SKM-1 treated with dmso at 0.1 percent for 144 hours (cell line): ENCODE results near the gene RAB9A.
"Not testable (repeated sequence)": the region's sequence is repeated elsewhere in the genome, so short reads cannot be mapped to it uniquely, and the experiment has no call there.

Source experiments
- DNase-seq: peaks from one replicate; lab custom pipeline; 2025; ENCODE audit not compliant: unreplicated experiment; lab: John Stamatoyannopoulos, UW

RAB9A gene, protein sequence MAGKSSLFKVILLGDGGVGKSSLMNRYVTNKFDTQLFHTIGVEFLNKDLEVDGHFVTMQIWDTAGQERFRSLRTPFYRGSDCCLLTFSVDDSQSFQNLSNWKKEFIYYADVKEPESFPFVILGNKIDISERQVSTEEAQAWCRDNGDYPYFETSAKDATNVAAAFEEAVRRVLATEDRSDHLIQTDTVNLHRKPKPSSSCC

GRCh38 chrX:13688958-13689740 lies at the start of gene RAB9A:
Gene RAB9A, plus strand, starts transcription at chrX:13689128. Its CDS starts 19,619 bp downstream, at chrX:13708747.
- peak; percentile 25 for DNase-seq

- DNase-seq: not testable (repeated sequence)
These were observed 47.2 kb upstream of the RAB9A start for GRCh38 chrX:13641684-13642083.

- DNase-seq: no peak
These were observed 43.3 kb upstream of the RAB9A start for GRCh38 chrX:13645464-13646153.

GRCh38 chrX:13646154-13646549 lies 42.8 kb upstream of the RAB9A start:
- DNase-seq: peak; percentile 5

GRCh38 chrX:13647709-13648212 lies 41.2 kb upstream of the RAB9A start:
- DNase-seq: no peak

DNA sequence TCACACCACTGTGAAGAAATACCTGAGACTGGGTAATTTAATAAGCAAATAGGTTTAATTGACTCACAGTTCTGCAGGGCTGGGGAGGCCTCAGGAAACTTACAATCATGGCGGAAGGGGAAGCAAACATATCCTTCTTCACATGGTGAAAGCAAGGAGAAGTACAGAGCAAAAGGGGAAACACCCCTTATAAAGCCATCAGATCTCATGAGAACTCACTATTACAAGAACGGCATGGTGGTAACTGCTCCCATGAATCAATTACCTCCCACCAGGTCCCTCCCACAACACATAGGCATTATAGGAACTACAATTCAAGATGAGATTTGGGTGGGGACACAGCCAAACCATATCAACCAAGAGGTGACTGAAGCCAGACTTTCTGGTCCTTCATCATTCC lies 40.6 kb upstream of the RAB9A start:
- not testable (repeated sequence) for DNase-seq

DNA sequence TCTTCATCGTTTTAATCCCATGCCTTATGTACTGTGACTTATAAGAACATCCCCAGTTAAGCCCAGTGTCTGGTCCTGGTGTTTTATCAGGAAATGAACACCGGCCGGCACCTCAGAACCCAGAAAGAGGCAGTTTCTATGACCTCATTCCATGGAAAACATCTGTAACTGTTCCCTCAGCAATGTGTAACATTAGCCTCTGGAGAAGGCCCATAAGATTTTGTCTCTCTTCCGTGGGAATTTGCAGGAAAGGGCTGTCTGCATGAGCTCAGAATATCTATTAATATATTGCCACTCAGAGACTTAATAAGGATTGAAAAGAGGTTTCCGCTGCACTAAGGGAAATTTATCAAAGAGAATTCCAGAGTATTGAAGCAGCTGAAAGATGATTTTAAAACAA lies 39.1 kb upstream of the RAB9A start:
- no peak for DNase-seq

DNA sequence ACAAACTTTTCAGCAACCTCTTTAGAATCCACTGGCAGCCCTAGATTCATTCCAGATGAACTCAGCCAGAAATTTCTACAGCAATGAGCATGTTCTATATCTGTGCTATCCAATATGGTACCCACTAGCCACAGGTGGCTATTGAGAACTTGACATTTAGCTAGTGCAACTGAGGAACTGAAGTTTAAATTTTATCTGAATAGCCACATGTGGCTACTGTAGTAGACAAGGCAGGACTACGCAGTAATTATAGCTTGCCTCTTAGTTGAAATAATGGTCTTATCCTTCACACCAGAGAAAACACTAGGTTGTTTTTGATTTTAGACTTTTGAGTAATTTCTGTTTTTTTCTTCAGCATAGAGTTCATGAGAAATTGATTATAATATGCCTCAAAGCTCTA lies 38.6 kb upstream of the RAB9A start:
- DNase-seq: no peak

GRCh38 chrX:13651150-13651549 lies 37.8 kb upstream of the RAB9A start:
- DNase-seq: no peak

DNA sequence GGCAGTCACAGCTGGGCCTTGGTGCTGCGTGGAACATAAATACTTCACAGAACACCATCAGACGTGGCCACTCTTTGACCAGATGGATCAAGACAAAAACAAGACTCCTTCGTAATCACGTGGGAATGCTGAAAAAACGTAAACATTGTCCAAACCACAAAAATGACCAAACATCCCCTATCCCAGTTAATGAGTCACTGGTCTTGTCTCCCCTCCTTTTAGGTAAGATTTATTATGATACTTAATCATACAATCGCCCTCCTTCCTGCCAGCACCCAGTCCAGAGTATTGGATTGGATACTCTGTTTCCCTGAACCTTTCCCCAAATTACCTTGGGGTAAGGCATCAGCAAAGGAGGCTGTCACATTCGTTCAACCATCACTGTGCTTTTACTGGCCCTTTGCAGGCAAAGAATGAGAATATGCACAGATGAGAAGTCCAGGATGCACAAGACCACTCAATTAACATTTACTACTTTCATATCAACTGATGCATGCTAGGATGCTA lies 36.6 kb upstream of the RAB9A start:
- no peak for DNase-seq

GRCh38 chrX:13652850-13653693 lies 35.9 kb upstream of the RAB9A start, which contains the start of gene TCEANC:
Gene TCEANC, plus strand, starts transcription at chrX:13653141. Its CDS starts 9,368 bp downstream, at chrX:13662509.
- peak; percentile 85 for DNase-seq

DNA sequence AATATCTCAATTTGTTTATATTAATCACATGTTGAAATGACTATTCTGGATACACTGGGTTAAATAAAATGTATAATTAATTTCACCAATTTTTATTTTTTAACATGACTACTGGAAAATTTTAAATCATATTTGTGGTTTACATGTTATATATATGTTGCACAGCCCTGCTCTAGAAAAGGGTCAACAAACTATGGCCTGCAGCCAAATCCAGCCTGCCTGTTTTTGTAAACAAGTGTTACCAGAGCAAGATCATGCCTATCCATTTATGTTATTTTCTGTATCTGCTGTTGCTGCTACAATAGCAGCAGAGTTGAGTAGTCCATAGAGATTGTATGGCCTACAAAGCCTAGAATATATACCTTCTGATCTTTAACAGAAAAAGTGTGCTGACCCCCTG lies 34.8 kb upstream of the RAB9A start:
- DNase-seq: no peak

GRCh38 chrX:13655674-13656073 lies 33.3 kb upstream of the RAB9A start:
- DNase-seq: no peak

DNA sequence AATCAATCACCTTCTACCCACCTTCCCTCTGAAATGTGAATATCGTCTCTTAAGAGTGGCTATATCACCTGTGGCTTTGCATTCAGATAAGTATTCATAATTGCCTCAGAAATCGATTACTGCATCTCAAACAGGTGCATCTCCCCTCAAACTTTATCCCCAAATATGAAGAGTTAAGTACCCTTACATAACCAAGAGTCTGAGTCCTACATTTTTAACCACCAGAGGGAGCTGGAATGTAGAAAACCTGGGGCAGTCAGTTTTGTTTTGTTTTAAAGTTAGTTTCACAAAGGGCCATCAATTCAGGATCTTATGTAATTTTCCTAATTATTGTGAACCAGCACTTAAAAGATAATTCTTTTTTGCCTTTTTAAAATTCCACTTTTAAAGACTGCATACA lies 30.3 kb upstream of the RAB9A start:
- peak; percentile 19 for DNase-seq

DNA sequence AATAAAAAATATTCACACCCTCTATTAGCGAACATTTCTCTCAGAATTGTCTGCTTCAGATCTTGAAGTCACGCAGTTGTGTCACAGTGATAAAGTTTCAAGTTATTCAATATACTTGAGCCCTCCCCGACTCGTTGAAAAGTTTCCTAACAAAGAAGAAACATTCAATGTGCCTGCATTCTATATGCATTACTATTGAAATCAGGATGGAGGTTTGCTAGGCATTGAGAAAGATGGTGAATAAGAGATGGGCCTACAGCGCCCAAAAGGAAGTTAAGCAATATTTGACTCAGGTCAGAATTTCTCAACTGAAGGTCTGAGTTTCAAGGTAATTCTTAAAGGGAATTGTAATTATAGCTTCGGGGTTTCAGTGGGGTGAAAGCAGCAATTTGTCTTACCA lies 29.9 kb upstream of the RAB9A start:
- peak; percentile 80 for DNase-seq

GRCh38 chrX:13661735-13662288 lies 27.1 kb upstream of the RAB9A start:
- no peak for DNase-seq

DNA sequence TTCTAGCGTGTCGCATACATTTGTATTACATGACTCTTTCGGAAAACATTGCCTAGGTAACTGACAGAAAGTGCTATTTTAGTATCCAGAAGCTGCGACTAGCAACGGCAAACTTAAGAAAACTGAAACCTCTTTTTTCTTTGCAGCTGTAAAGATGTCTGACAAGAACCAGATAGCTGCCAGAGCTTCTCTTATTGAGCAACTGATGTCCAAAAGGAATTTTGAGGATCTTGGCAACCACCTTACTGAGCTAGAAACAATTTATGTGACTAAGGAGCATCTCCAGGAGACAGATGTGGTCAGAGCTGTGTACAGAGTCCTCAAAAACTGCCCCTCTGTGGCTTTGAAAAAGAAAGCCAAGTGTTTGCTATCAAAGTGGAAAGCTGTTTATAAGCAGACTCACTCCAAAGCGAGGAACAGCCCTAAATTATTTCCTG lies 26.6 kb upstream of the RAB9A start:
- DNase-seq: no peak

- DNase-seq: no peak
These were observed 24.9 kb upstream of the RAB9A start for GRCh38 chrX:13664020-13664419.

DNA sequence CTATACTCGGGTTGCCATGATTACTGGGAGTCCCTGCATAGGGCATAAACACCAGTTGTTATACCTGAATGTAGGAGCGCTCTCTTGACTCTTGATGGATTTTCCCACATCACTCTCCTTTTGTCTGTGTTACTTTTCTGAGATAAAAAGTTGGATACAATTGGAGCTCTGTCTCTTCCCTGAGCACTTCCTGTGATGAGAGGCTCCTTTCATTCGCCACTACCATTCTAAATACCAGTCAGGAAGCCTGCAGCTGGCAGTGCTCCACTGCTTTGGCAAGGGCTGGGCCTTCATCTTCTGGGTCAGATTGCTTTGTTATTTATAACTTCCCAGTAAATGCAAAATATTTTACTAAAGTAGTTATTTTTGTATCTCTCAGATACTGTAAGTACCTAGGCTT lies 22.1 kb upstream of the RAB9A start:
- no peak for DNase-seq

GRCh38 chrX:13667919-13668318 lies 21.0 kb upstream of the RAB9A start:
- no peak for DNase-seq
